HG03439 (cell line): Measurements from ENCODE around the gene HACD2.
"Not testable (repeated sequence)": the region's sequence is repeated elsewhere in the genome, so short reads cannot be mapped to it uniquely, and the experiment has no call there.

ENCODE experiments used
- ATAC-seq: cut with Tn5 transposase; IDR thresholded peaks from one replicate; pipeline ENCODE4 v1.9.1; 2021; ENCODE audit warnings: mild to moderate bottlenecking, moderate library complexity; ENCODE audit not compliant: unreplicated experiment

The HACD2 gene

DNA sequence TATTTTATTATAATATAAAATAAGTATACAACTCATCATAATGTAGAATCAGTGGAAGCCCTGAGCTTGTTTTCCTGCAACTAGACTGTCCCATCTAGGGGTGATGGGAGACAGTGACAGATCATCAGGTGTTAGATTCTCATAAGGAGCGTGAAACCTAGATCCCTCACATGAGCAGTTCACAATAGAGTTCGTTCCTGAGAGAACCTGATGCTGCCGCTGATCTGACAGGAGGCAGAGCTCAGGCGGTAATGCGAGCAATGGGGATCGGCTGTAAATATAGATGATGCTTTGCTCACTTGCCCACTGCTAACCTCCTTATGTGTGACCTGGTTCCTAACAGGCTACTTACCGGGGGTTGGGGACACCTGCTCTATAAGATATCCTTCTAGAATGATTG, 26.8 kb upstream of the HACD2 start:
- not testable (repeated sequence) for ATAC-seq

DNA sequence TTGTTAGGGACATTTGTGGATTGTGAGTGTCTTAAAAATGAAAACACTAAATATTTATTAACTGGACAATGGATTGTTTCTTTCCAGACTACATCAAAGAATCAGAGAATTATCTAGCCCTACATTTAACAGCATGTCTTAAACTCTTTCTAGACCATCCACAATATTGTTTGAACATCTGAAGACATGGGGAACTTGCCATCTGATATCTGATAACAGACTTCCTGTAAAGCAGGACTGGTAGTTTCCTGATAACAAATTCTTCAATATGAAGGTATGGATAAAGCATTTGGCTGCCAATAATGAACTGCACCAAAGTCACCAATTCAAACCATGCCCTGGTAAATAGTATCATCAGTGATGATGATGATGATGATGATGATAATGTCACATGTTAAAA, 26.2 kb upstream of the HACD2 start:
- ATAC-seq, result no peak

DNA sequence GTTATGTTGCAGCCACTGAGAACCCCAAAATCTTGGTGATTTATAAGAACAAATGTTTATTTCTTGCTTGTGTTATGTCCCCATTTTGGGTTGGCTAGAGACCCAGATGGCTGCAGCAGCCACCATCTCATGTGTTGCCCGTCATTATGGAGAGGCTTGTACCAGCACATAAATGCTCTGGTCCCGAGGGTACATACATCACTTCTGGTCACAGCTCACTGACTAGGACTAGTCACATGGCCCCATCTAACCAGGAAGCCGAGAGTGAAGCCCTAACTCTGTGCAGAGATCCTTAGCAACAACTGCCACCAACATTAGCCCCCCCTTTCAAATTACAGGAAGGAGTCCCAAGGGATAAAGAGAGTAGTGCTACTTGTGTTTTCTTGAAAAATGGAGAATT, 25.5 kb upstream of the HACD2 start:
- ATAC-seq, result no peak

DNA sequence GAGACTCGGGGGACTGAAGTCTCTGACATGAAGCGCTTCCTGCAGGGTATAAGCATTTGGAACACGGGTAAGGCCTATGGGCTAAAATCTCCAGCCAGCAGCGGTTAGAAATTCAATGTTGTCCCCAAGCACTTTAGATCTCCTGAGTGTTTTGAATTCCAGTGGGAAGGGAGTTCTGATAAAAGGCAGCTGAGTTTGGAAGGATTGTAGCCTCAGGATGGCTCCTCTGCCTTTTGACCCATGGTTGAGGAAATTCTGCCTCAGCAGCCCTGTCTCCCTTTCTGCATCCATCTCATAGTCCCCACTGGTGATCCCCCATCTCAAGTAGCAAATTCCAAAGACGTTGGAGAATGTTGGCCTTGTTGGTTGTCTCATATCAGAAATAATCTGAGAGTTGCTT, 24.2 kb upstream of the HACD2 start:
- ATAC-seq, result no peak

DNA sequence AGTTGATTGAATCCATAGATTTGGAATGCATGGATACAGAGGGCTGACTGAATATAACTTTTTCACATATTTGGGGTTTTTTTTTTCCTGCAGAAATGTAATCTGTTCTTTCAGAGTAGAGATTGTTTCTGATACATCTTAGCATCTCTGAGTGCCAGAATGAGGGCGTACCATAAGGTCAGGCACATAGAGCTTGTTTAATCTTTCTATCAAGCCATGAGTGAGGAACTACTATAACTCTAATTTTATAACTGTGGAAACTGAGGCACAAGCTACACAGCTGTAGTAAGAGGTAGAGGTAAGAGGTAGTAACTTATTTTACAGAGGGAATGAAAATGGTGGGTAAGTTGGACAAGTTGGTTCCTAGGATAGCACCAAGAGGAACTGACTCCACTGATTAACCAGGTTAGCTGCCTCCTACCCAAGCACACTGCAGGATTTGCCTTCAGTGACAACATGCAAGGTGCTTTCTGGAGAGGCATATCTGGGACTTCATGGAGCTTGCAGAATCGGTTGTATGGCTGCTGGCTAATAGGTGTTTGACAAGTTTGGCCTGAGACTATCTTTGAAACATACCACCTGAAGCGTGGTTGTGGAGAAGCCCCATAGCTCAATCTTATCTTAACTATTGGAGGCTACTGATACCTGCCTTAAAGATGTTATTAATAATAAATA, 23.5 kb upstream of the HACD2 start:
- ATAC-seq, result no peak

DNA sequence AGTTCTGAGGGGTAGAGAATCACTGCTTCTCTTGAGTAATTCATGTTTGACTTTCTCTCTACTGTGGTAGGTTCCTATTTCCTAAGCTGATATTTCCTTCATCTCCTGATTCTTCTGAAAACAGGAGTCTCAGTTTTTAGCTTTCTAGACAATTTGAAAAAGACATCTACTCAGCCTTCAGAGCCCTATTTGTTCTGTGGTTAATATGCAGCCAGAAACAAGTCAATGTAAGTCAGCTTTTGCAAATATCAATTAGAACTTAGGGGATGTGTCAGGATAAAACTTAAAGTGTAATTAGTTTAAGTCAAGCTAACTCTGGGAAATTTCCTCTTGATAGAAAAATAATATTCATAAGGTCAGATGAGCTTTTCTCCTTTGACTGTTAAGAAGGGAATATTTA, 21.7 kb upstream of the HACD2 start:
- no peak for ATAC-seq

DNA sequence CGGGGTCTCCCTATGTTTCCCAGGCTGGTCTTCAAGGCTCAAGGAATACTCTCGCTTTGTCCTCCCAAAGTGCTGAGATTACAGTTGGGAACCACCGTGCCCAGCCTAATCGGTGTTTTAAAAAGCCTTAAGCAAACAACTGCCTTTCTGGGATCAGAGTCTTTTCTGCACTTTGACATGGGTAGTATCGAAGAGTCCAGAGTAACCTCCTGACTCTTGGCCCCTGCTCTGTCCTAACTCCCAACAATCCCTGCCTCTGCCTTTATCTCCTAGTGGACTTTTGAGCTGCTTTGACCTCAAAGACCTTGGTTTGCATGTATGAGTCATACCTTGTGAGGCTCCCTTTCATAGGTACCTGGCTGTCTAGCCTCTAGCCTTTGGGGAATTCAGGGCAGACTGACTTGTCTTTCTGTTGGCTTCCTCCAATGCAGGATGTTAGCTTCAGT, 21.0 kb upstream of the HACD2 start:
- ATAC-seq, result peak; percentile 75

DNA sequence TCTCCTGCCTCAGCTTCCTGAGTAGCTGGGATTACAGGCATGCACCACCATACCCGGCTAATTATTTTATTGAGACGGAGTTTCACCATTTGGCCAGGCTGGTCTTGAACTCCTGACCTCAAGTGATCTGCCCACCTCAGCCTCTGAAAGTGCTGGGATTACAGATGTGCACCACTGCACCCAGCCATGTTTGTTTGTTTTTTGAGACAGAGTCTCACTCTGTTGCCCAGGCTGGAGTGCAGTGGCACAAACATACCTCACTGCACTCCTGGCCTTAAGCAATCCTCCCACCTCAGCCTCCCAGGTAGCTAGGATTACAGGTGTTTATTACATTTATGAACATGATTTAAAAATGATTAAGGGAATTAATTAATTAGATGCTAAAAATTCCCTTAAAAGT, 18.3 kb upstream of the HACD2 start:
- not testable (repeated sequence) for ATAC-seq

DNA sequence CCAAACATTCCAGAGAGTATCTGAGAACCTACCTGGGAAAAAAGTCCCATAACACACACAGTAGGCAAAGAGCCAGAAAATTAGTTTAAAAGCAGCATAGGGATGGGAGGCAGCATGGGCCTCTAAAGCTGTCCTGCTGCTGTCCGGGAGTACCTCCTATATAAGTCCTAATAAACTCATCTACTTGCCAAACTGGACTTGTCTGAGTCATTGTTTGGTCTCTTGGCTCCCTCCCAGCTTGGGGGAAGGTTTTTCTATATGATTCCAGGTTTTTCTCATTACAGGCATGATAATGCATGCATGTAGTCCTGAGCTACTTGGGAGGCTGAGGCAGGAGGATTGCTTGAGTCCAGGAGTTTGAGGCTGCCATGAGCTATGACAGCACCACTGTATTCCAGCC, 17.5 kb upstream of the HACD2 start:
- no peak for ATAC-seq

DNA sequence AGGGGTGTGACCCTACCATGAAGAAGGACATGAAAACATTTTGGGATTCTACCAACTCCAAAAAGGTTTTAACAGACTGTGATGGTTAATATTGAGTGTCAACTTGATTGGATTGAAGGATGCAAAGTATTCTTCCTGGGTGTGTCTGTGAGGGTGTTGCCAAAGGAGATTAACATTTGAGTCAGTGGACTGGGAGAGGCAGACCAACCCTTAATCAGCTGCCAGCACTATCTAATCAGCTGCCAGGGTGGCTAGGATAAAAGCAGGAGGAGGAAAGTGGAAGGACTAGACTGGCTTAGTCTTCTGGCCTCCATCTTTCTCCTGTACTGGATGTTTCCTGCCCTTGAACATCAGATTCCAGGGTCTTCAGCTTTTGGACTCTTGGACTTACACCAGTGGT, 16.0 kb upstream of the HACD2 start:
- ATAC-seq, result not testable (repeated sequence)

DNA sequence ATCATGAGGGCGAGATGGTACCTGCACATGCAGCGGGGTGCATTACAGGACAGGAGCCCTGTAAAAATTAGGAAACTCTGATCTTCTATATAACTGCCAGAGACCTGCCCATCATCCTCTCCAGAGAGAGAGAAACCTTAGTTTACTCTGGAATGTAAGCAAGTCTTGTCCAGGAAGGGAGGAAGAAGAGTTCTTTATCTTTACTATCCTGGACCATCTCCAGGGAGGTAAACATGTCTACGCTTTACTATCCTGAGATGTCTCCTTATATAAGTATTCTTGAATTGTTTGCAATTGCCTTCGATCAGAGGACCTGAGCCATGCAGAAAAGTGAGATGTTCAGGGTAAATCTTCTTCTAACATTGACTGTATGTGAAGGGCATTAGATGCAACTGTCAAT, 12.7 kb upstream of the HACD2 start:
- ATAC-seq, result no peak

DNA sequence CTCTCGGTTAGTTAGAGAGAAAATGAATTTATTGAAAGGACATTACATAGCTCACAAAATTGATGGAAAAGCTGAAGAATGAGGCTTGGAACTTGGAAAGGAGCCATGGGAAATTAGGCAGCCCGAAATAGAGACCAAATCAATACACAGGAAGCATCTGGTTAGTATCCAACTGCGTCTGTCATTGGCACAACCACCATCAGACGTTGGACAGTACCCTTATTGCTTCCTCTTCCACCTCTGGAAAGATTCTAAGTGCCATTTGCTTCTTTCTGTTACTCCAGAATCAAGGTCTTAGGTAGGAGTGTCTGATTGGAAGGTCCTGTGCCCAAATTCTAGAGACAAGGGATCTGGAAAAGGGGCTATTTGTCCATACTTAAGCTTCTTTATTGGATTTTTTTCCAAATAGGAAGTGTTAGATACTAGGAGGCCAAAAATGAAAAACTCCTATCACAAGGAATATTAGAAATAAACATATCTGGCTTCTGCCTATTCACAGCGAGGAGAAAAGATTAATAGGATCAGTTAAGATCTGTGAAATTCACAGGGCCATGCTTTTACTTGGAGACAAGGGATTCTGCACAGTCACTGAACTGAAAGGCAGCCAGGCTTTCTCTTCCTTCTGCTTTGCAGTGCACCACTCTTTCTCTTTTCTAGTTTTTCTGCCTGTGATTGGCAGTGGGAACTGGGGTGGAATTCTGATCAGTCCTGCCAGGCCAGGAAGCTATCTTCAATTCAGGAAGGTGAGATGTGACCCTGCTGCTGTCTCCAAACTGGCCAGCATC, 10.7 kb upstream of the HACD2 start:
- no peak for ATAC-seq

DNA sequence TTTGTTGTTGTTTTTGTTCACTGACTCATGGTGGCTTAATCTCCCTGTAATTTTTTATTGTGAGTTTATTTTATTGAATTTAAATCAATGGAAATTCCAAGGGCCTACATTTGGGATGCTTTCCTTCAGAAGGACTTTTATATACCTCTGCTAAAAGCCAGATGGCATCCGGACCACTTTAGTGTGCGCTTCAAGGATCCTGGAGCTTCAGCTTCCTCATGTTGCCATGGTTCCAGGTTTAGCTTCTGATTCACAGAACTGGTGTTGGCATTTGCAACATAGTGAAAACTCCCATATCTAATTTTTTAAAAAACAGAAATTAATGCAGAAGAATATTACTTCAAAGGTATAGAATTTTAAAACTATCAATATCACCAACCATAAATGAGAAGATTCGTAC, 8.5 kb upstream of the HACD2 start:
- ATAC-seq, result no peak

DNA sequence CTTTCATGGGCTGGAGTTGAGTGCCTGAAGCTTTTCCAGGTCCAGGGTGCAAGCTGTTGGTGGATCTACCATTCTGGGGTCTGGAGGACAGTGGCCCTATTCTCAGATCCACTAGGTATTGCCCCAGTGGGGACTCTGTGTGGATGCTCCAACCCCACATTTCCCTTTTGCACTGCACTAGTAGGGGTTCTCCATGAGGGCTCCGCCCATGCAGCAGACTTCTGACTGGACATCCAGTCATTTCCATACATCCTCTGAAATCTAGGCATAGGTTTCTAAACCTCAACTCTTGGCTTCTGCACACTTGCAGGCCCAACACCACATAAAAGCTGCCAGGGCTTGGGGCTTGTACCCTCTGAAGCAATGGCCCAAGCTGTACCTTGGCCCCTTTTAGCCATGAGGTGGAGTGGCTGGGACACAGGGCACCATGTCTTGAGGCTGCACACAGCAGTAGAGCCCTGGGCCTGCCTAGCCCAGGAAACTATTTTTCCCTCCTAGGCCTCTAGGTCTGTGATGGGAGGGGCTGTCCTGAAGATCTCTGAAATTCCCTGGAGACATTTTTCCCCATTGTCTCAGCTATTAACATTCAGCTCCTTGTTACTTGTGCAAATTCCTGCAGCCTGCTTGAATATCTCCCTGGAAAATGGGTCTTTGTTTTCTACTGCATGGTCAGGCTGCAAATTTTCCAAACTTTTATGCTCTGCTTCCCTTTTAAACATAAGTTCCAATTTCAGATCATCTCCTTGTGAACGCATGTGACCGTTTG, 6.0 kb upstream of the HACD2 start:
- ATAC-seq, result no peak

DNA sequence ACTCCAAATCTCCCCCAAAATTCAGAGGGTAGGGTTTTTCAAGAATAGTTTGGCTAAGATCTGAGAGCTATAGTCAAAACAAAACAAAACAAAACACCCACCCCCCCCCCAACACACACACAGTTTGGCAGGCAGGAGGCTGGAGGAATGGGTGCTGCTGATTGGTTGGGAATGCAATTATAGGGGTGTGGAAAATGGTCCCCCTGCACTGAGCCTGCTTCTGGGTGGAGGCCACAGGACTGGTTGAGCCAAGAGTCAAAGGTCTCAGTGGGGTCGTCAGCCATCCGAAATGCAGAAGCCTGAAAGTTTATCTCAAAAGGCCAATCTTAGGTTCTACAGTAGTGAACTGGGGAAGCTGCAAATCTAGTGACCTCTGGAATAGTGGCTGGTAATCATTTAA, 2.5 kb upstream of the HACD2 start:
- ATAC-seq, result no peak

DNA sequence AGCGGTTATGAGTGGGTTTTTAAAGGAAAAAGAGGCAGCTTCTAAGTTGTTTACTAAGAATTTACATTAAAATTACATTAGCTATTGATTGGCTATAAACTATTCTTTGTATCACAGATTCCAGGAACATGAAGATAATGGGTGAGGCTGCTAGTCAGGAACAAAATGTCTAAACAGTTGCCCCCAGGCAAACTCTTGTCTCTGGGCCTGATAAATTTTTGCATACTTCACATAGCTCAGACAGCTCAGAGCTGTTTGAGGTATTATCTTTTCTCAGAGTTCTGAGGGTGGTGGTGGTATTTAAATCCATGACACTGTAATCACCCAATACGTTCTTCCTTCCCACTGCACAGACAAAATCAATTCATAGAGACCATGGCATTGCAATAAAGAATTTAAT, 2.1 kb upstream of the HACD2 start:
- ATAC-seq, result no peak

DNA sequence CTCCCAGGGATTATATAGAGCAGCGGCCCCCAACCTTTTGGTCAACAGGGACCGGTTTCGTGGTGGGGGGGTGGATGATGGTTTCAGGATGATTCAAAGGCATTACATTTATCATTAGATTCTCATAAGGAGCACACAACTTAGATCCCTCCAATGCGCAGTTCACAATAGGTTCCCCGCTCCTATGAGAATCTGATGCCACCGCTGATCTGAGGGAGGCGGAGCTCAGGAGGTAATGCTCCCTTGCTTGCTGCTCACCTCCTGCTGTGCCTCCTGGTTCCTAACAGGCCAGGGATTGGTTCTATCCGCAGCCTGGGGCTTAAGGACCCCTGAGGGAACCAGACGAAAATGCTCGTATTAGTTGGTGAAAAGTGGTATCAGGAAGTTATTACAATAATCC, 1.3 kb upstream of the HACD2 start:
- no peak for ATAC-seq

DNA sequence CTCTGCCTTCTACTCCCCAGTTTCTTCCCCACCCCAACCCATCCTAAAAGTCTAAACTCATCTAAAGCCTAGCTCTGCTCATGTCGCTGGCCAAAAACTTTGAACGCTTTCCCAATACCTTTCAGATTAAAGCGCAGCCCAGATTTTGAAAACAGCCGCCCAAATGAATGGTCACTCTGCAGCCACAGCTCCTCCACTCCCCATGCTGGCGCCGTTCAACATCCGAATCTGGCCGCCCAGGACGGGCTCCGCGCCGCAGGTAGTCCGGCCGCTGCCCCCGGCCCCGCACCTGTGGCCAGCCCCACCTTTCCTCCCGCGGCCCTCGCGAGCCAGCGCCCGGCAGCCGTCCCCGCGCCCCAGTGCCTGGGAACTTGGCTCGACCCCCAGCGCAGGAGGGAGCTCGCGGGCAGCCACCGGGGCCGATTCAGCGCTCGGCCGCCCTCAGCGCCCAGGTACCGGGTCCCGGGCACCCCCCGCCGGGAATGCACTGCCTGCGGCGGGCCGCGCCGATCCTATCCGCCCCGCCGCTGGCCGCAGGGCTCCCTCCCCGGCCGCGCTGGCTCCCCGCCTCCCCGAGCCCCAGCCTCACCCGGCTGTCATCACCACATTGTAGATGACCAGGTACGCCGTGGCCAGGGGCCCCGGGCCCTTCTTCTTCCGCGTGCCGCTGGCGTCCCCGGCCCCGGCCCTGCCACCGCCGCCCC, 417 bp downstream of the HACD2 start:
- ATAC-seq, result peak; percentile 42

DNA sequence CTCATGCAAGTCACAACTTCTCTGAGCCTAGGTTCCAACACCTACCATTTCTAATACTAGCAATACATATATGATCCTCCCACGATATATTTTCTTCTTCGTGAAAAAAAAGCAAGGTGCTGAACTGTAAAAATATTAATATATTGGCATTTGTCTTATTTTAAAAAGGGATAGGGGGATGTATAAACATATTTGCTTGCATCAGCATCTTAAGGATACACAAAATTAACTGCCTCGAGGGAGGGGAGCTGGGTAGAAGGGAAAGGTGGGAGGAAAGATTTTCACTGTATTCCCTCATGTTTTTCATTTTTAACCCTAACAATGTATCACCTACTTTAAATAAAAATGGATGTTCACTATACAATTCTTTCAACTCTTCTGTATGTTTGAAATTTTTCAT, 1.3 kb downstream of the HACD2 start:
- ATAC-seq, result no peak

DNA sequence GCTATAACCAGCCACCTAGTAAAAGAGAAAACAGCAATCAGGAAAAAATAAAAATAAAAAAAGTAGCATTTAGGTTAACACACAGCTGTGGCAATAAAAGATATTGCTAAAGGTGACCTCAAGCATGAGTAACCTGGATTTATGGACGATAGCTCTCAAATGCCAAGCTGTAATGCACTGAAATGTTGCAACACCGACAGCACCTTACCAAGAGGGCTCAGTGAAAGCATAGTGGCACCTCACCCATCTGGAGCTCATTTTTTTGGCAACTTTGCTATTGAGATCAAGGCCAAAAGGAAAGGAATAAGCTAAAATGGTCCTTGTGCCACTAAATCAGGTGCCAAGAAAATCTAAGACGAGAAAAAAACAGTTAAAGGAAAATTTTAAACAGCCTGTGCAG, 2.5 kb downstream of the HACD2 start:
- ATAC-seq, result no peak

DNA sequence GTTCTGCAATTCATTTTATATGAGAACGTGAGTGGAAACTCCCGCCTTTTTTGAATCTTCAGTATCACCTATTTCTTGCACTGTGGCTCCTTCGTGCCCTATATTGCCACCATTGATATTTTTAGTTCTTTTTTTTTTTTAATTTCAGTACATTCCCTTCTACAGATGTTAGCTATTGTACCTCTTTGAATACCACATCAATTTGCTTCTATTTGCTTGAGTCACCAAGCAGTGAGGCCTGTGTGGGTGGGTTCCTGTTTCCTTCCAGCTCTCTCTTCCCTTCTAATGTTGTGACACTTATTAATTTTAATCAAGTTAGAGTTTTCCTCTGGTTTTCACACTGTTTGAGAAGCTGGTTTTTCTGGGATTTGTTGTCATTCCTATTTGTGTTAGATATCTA, 8.7 kb downstream of the HACD2 start:
- ATAC-seq, result no peak
